HG03558 (cell line): Measurements from ENCODE around the gene FMNL2.

ENCODE experiments used
- ATAC-seq: cut with Tn5 transposase; IDR thresholded peaks from one replicate; pipeline ENCODE4 v1.9.1; 2021; ENCODE audit warnings: moderate number of reproducible peaks; ENCODE audit not compliant: unreplicated experiment; ENCODE audit errors: extremely low read depth

The FMNL2 gene

DNA sequence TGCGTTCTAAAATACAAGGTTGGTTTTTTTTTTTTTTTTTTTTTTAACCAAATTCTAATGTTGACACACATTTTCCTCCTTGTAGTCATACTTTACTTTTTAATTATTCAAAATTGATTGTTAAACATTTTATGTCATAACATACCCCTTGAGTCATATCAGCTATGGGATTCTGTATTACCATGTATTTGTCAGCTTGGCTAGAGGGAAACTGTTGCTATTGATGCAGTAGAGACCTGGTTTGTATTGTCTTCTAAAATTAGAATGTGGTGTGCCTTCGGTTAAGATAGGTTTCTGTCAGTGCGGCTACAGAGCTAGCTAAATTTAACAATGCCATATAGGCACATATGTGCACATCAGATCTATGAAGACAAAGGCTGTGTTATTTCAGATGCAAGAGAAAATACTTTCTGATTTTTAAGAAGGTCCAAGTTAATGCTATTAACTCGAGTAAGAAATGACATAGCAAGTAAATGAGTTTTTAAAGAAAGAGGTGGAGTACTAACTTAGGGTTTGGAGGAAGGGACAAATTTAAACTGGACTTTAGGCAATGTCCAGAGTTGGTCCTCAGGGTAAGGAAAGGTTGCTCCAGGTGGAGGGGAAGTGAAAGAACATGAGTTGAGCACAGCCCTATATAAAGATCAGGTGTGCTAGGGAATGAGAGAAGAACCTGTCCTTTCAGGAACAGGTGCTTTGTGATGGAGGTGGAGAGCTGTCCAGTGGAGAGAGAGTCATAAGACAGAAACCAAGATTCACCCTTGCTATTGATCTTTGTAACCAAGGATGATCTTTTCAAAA lies 230.0 kb downstream of the FMNL2 start:
- ATAC-seq, result peak; percentile 74

GRCh38 chr2:152565884-152566727 lies 231.1 kb downstream of the FMNL2 start:
- ATAC-seq, result peak; percentile 50

DNA sequence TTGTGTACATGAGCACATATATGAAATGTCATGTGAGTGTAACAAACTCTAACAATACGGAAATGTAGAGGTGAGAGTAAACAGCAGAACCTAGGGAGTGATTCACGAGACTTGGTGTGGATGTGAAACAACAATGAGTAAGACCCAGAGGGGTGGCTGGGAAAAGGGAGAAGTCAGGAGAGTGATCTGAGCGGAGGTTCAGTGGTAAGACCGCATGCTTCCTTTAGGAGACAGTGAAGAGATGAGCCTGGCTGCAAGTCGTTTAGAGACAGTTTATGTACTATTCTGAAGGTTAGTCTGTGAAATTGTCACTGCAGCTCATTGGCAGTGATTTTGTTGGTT lies 231.7 kb downstream of the FMNL2 start:
- ATAC-seq, result peak; percentile 18

DNA sequence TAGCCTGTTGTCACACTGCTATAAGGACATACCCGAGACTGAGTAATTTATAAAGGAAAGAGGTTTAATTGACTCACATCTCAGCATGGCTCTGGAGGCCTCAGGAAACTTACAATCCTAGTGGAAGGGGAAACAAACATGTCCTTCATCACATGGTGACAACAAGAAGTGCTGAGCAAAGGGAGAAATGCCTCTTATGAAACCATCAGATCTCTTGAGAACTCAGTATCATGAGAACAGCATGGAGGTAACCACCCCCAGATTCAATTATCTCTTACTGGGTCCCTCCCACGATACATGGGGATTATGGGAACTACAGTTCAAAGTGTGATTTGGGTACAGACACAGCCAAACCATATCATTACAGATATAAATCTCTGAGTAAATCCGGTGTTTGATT lies 233.6 kb downstream of the FMNL2 start:
- ATAC-seq, result no peak

- ATAC-seq, result no peak
These were observed 234.2 kb downstream of the FMNL2 start for GRCh38 chr2:152569186-152569585.

DNA sequence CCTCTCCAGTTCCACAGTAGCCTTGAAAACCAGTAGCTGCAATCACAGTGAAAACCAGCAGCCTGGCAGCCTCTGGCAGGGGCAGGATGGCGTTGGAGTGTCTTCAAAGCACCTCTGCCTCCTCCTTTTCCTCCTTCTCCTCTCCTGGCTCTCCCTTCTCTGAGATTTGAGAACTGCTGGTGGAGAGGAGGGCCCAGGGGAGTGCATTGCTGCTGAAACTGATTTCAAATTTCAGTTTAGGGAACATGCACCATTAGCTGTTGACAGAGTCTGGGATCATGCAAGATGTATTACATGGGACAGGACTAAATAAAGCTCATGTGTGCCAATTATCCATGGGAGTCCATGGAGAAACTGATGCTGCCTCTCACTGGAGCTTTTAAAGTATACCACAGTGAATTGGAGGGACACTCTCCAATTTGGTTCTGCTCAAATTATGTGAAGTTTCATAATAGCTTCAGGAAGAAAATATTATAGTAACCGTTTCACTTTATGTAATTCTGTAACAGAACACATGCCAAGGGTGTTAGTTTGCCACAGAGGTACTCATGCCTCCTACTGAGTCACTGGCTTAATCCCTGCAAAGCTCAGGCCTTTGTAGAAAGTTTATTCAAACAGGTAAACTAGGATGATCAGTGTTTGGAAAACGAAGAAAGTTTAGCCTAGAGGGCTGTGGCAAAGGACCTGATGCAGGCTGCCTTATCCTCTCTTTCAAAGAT lies 236.2 kb downstream of the FMNL2 start:
- no peak for ATAC-seq

GRCh38 chr2:152572031-152572430 lies 237.1 kb downstream of the FMNL2 start:
- no peak for ATAC-seq

GRCh38 chr2:152573168-152573567 lies 238.2 kb downstream of the FMNL2 start:
- peak; percentile 92 for ATAC-seq

- no peak for ATAC-seq
These were observed 242.6 kb downstream of the FMNL2 start for GRCh38 chr2:152577579-152577978.

DNA sequence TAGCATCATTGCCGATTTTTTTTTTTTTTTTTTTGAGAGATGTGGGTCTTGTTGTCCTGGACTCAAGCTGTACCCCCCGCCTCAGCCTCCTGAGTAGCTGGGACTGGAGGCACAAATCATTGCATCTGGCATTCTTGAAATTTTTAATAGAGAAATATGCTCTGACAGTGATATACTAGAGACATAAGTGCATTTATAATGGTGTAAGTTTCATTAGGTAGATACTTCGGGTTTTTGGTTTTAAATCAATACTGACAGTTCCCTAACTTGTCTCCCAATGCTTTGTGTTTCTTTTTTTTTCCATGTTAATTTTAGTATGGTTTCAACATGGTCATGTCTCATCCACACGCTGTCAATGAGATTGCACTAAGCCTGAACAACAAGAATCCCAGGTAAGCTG lies 243.6 kb downstream of the FMNL2 start:
- no peak for ATAC-seq

GRCh38 chr2:152580714-152581113 lies 245.7 kb downstream of the FMNL2 start:
- ATAC-seq, result no peak

DNA sequence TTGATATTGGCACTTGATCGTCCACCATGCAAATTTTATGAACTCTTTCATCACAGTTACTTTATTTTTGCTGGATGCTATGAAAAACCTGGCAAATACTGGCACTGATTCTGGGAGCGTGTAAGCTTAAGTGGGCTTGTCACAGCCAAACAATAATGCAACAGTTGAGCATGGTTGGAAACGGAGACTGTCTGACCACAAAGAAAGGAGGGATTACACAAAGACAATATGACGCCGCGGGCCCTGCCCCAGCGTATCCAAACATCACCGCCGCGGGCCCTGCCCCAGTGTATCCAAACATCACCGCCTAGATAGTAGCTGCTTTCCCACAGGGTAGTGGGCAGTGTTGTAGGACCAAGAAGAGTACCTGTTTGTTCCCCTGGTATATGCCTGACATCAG lies 246.4 kb downstream of the FMNL2 start:
- no peak for ATAC-seq

GRCh38 chr2:152582081-152582480 lies 247.1 kb downstream of the FMNL2 start:
- no peak for ATAC-seq

DNA sequence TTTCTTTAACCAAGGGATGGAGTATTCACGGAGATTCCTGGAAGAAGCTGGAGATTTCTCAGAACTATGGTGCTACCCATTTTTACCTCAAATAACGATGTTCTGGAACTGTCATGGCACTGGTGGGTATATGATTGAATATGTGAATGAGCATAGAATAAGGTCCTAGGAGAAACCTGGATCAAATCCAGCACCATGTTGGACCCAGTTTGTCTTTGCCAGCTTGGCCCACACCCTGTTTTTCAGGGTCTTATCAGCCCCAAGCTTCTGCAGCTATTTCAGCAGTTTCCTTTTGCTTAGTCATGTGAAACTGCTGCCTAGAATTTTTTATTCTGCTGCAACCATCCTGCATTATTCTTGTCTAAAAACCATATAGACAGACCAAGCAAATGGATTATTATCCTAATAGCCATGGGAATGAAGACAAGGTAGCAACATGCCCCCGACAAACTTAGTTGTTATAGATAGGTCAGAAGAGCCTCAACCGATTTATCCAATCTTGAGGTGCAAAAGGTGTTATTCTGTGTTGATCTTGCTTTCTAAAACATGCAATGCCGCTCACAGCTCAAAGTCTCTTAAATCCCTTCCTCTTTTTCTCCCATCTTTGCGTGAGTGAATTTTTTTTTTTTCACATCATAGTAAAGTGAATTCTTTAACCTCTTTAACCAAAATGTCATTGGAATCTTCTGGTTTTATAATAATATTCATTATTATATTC lies 248.7 kb downstream of the FMNL2 start:
- no peak for ATAC-seq

- ATAC-seq, result no peak
These were observed 249.3 kb downstream of the FMNL2 start for GRCh38 chr2:152584301-152584700.

DNA sequence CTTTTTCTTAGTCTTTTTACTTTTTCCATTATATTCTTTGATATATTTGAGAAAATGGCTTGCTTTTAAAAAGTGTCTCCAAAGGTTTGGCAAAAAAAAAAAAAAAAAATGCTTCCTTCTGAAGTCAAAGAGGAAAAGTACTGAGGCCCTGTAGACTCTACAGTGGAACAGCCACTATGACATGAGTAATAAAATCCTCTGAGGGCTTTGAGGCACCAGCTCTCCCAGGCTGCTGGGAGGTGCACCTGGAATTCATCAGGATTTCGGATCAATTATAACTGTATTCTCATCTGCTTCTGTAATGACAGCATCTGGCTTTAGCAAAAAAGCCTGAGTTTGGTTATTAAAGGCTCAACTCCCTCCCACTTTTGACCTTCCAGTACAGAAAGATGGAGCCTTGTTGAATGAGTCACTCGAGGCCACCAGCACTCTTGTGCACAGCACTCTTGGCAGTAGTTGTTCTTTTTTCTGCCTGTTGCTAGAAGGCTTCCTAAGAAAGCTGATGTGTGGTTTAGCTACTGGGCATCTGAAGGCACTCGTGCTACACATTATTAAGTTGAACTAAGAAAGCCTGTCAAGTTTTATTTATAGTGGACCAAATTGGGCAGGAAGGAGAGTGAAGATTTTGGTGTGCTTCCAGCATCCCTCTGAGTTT lies 251.0 kb downstream of the FMNL2 start:
- no peak for ATAC-seq

DNA sequence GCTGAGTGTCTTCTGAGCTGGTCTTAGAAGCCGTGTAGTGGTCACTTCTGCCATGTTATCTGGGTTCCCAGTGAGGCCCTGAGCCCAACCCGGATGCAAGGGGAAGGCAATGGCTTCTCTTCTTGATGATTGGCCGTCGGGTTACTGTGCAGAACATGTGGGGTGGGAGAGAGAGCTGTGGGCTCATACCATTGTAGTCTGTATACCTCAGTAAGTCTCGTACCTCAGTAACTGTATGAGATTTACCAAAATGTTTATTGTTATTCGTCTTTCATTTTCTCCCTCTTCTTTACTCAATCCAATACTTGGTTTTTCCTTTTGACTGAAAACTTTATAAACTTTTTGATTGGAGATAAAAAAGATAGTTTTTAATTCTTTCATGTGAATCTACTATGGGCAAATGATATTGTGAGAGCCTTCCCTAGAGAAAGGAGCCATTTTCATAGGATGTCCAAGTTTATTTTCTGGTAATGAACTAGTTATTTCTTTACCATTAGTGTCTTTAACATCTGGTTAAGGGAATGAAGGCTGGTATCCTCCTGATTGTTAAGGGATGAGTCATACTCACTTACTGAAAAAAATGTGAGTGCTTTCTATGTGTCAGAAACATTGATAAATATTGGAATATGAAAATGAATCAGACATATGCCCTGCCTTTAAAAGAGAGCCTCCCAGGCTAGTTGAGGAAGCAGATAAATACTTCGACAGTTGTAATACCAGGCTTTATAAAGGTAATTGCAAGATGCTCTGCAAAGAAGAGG lies 252.4 kb downstream of the FMNL2 start:
- no peak for ATAC-seq

- ATAC-seq, result no peak
These were observed 254.0 kb downstream of the FMNL2 start for GRCh38 chr2:152588998-152589397.
